Fibroblast of pulmonary artery (primary cell): ENCODE results near the gene NIBAN1.

Experiments
- DNase-seq: peaks from one replicate; pipeline ENCODE4 v3.0.0-alpha.2; 2010; ENCODE audit warnings: low read depth
- H3K4me3 ChIP-seq: replicated peaks from 2 replicates; pipeline ENCODE4 v1.5.1; 2011; ENCODE audit warnings: low read depth, mild to moderate bottlenecking, control low read depth, low read length, moderate library complexity
- TF ChIP-seq, protein P1 (sequence below): IDR thresholded peaks from 2 replicates; pipeline ENCODE4 v1.5.1; 2011; ENCODE audit warnings: mild to moderate bottlenecking, control low read depth, low read length, inconsistent platforms; ENCODE audit errors: missing control alignments

NIBAN1 gene

GRCh38 chr1:184935920-184936798 lies 38.1 kb downstream of the NIBAN1 start:
- no peak for DNase-seq
- TF ChIP-seq, protein P1, sequence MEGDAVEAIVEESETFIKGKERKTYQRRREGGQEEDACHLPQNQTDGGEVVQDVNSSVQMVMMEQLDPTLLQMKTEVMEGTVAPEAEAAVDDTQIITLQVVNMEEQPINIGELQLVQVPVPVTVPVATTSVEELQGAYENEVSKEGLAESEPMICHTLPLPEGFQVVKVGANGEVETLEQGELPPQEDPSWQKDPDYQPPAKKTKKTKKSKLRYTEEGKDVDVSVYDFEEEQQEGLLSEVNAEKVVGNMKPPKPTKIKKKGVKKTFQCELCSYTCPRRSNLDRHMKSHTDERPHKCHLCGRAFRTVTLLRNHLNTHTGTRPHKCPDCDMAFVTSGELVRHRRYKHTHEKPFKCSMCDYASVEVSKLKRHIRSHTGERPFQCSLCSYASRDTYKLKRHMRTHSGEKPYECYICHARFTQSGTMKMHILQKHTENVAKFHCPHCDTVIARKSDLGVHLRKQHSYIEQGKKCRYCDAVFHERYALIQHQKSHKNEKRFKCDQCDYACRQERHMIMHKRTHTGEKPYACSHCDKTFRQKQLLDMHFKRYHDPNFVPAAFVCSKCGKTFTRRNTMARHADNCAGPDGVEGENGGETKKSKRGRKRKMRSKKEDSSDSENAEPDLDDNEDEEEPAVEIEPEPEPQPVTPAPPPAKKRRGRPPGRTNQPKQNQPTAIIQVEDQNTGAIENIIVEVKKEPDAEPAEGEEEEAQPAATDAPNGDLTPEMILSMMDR: no peak
- H3K4me3 ChIP-seq: no peak overlapping the region

DNA sequence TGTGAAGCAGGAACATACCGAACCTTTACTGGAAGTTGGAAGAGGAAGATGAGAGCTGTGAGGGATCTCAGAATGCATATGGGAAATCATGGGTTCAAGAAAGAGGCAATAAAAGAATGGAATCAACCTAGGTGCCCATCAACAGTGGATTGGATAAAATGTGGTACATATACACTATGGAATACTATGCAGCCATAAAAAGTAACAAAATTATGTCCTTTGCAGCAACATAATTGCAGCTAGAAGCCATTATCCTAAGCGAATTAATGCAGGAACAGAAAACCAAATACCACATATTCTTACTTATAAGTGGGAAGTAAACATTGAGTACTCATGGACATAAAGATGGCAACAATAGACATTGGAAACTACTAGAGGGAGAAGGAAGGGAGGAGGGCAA lies 40.4 kb downstream of the NIBAN1 start:
- no peak for DNase-seq
- TF ChIP-seq, protein P1: no peak
- H3K4me3 ChIP-seq: no peak overlapping the region

GRCh38 chr1:184932319-184932718 lies 42.0 kb downstream of the NIBAN1 start:
- H3K4me3 ChIP-seq: no peak overlapping the region
- TF ChIP-seq, protein P1: no peak
- no peak for DNase-seq

DNA sequence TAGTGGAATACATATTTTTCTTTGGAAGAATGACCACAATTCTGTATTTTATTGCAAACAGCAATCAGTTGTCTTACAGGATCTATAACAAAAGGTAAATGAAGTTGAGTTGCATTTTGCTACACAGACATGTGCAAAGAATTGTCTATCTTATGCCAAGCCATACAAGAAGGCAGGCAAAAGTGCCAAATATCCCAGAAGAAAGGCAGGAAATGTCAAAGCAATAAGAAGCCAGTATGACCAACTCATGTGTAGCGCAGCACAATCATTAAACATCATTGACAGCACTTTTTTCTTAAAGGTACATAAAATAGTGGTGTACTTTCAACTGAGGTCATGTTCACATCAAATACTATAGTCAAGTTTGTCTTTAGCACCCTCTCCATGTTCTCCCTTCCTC lies 42.7 kb downstream of the NIBAN1 start:
- H3K4me3 ChIP-seq: no peak overlapping the region
- DNase-seq: peak; percentile 60
- TF ChIP-seq, protein P1: no peak

GRCh38 chr1:184930645-184931044 lies 43.7 kb downstream of the NIBAN1 start:
- TF ChIP-seq, protein P1: no peak

DNA sequence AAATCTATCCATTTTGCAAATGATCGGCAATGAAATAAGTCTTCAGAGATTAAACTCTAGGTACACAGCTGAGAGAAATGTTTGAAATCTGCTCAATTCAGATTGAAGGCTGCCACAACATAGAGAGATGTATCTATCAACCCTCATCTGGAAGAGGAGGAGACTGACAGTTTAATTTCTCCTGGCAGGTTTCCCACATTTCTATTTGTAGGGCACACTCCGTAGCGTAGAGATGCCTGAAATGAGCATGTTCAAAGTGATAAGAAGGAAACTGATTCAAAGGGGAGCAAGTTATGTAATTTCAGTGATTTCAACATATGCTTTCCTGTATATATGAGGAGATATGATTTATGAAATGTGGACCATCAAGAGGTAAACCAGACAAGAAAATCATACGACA lies 44.1 kb downstream of the NIBAN1 start:
- TF ChIP-seq, protein P1: no peak
- no peak overlapping the region for H3K4me3 ChIP-seq
- peak; percentile 14 for DNase-seq

More at GRCh38 chr1:184930645-184931044, 43.7 kb downstream of the NIBAN1 start:
- no peak for DNase-seq
- no peak overlapping the region for H3K4me3 ChIP-seq

DNA sequence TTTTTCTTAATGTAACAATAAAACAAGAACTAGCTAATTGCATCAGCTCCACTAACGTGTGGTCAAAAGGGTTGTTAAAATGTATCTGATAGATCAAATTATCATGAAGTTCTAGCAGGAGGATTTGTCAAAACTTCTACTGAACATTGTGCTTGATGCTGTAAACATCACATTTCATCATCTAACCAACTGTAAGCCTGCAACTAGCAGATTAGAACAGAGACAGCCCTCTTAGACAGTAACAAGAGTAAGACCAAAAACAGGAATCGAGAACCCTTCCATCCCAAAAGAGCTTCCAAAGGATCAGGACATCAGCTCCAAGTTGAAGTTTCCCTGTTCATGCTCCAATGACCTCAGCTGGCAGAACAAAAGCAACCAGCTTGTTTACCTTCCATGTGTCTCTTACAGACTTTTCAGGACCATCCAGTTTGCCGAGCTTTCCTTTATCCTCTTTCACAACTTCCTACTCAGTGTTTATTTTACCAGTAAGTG lies 44.6 kb downstream of the NIBAN1 start:
- TF ChIP-seq, protein P1: no peak
- DNase-seq: peak; percentile 41
- H3K4me3 ChIP-seq: no peak overlapping the region
